Adrenal gland (tissue), 12 donors: ENCODE measurements around the gene STAB2. TPM values are rescaled to one million over a fixed set of nuclear protein-coding genes. Genes with fewer than 3 reads are reported as not detected.

Experiments used
- DNase-seq, 7 donors: peaks; one replicate each; pipeline ENCODE4 v3.0.0-alpha.2; 2019 to 2020
- H3K27ac ChIP-seq, 5 donors: fragments of 200-600 bp; sonication (generic) in 4 of 5; 1 replicate in 3 of 5; 2 replicates in 2 of 5; pipeline versions ENCODE4 v1.5.1 to v1.8.0; 2016 to 2020; ENCODE audit warnings: mild to moderate bottlenecking in 1 of 5
- H3K27me3 ChIP-seq: fragments of 200-600 bp; 2 replicates; pipeline ENCODE4 v1.8.0; 2021
- H3K36me3 ChIP-seq, 2 donors: fragments of 200-600 bp; replicated peaks in 1 of 2; 1 replicate in 1 of 2; 2 replicates in 1 of 2; pipeline versions ENCODE4 v1.5.1 to v1.8.0; 2018 to 2022
- H3K4me1 ChIP-seq, 2 donors: fragments of 200-600 bp; replicated peaks in 1 of 2; 1 replicate in 1 of 2; 2 replicates in 1 of 2; pipeline versions ENCODE4 v1.5.1 to v1.8.0; 2018 to 2021
- H3K4me3 ChIP-seq, 4 donors: fragments of 200-600 bp; sonication (generic) in 3 of 4; one replicate each; pipeline ENCODE4 v1.5.1; 2016 to 2018
- H3K9me3 ChIP-seq, 3 donors: fragments of 200-600 bp; sonication (generic) in 1 of 3; replicated peaks in 1 of 3; 1 replicate in 2 of 3; 2 replicates in 1 of 3; pipeline versions ENCODE4 v1.5.1 to v1.8.0; 2016 to 2021
- POLR2A ChIP-seq, 2 donors: fragments of 450-650 bp; IDR thresholded peaks; one replicate each; pipeline ENCODE4 v1.6.1; 2017; ENCODE audit warnings: antibody characterized with exemption in 2 of 2, mild to moderate bottlenecking in 2 of 2, moderate library complexity in 1 of 2
- WGBS, 4 donors: extraction: QIAGEN DNeasy Blood & Tissue Kit in 2 of 4; methylation state at CpG; one replicate each; pipeline versions ENCODE4 v1.1.5 to v1.1.7; 2013 to 2017; 5-methylcytosine and 5-hydroxymethylcytosine counted together
- intact Hi-C, 2 donors: fragments of 100-400 bp; cut with DNase I; formaldehyde crosslinking; loops; one replicate each; pipeline versions ENCODE4 v1.14.1 to v1.15.0; 2022 to 2023
- polyA plus RNA-seq, 3 donors: library from polyadenylated mRNA; stranded (reverse); fragments of 200-250 nt in 2 of 3; fragments of 350-450 nt in 1 of 3; fragmentation: Illumina TruSeq in 1 of 3; extraction: RNeasy Lipid Tissue Mini Kit (QIAGEN cat#74804) in 1 of 3; gene quantifications; one replicate each; pipeline ENCODE4 v1.2.3, GENCODE V29; 2013 to 2014
- total RNA-seq, 9 donors: library from RNA; depleted of rRNA in 4 of 9; stranded (reverse); fragments of >200 nt in 4 of 9; fragments of 120-200 nt in 1 of 9; fragmentation: NEBNext Ultra II Directional in 1 of 9; extraction: Animal tissue kit (Norgen Biotek cat#: 25700) in 1 of 9; gene quantifications; one replicate each; pipeline versions ENCODE4 v1.1.0 to v1.2.4, GENCODE V29; 2013 to 2023
- TF ChIP-seq, protein P1 (sequence below), 6 experiments: fragments of 450-650 bp in 4 of 6; fragments of 200-600 bp in 2 of 6; sonication (generic) in 1 of 6; IDR thresholded peaks; 1 replicate in 5 of 6; 2 replicates in 1 of 6; pipeline versions ENCODE4 v1.5.1 to v1.8.0; 2016 to 2021; ENCODE audit warnings: antibody characterized with exemption in 6 of 6, mild to moderate bottlenecking in 2 of 6, moderate library complexity in 1 of 6
- donor health status: healthy with polysubstance abuse.
- donor health status: Bipolar disorder and iron deficiency.
- donor health status: DM: yes; HTN: yes; CAD: no.
- donor health status: DM: no; HTN: no; CAD: no.
- donor health status: DM: no; HTN: no; CAD: no.
- donor health status: DM: yes; HTN: yes; CAD: no.

The STAB2 gene
- total and polyA plus RNA-seq, 12 donors = 0.02 to 2.1 (median 0.27) TPM; not detected in 1

DNA sequence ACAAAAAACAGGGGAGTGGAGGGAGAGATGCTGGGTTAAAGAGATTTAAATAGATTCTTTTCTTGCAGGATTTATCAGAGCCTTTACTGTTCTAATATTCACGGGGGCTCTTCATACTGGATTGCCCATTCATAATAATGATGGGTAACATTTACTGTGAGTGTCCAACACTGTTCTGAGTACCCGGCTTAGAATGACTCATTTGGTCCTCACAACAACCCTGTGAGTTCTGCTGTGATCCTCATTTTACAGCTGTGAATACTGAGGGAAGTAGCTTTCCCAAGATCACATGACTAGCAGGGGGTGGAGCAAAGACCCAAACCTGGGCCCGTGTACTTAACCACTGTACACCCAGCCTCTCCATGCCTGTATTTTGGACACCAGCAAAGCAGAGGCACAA lies 140.6 kb downstream of the STAB2 start:
- H3K27me3 ChIP-seq = no peaks in the 10 kb centered on the region
- 63 to 71% (median 68%) methylated on average over 3 of the region's 3 CpGs for WGBS, 4 donors
- H3K4me3 ChIP-seq = no peak overlapping the region
- no peaks in the 10 kb centered on the region for H3K4me1 ChIP-seq
- intact Hi-C loops = no loop called here
- no peak for DNase-seq
- TF ChIP-seq, protein P1, sequence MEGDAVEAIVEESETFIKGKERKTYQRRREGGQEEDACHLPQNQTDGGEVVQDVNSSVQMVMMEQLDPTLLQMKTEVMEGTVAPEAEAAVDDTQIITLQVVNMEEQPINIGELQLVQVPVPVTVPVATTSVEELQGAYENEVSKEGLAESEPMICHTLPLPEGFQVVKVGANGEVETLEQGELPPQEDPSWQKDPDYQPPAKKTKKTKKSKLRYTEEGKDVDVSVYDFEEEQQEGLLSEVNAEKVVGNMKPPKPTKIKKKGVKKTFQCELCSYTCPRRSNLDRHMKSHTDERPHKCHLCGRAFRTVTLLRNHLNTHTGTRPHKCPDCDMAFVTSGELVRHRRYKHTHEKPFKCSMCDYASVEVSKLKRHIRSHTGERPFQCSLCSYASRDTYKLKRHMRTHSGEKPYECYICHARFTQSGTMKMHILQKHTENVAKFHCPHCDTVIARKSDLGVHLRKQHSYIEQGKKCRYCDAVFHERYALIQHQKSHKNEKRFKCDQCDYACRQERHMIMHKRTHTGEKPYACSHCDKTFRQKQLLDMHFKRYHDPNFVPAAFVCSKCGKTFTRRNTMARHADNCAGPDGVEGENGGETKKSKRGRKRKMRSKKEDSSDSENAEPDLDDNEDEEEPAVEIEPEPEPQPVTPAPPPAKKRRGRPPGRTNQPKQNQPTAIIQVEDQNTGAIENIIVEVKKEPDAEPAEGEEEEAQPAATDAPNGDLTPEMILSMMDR (IDR thresholded peaks at IDR 0.05) = no peak
- TF ChIP-seq POLR2A (IDR thresholded peaks at IDR 0.05) = no peak
- H3K27ac ChIP-seq = no peak overlapping the region
- no peaks in the 10 kb centered on the region for H3K9me3 ChIP-seq
- no peaks in the 10 kb centered on the region for H3K36me3 ChIP-seq

DNA sequence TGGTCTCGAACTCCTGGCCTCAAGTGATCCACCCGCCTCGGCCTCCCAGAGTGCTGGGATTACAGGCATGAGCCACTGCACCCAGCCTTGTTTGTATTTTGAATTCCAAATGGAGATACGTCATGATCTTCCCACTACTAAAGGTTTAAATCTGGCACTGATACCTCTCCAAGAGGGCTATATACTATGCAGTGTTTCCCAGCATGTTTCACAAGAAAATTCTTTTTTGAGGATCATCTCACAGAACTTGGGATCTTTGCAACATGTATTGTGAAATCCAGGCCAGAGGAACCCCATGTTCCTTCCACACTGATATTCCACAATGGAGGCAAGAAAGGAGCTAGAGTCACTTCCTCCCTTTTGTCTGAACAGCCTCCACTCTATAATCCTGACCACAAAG lies 141.2 kb downstream of the STAB2 start:
- H3K4me1 ChIP-seq = no peaks in the 10 kb centered on the region
- TF ChIP-seq POLR2A (IDR thresholded peaks at IDR 0.05) = no peak
- TF ChIP-seq, protein P1 (IDR thresholded peaks at IDR 0.05) = no peak
- H3K27me3 ChIP-seq = no peaks in the 10 kb centered on the region
- no peaks in the 10 kb centered on the region for H3K36me3 ChIP-seq
- H3K4me3 ChIP-seq = no peak overlapping the region
- H3K9me3 ChIP-seq = no peaks in the 10 kb centered on the region
- H3K27ac ChIP-seq = no peak overlapping the region
- no peak for DNase-seq
- 81 to 92% (median 82%) methylated on average over 4 of the region's 4 CpGs for WGBS, 4 donors
- intact Hi-C loops = no loop called here

DNA sequence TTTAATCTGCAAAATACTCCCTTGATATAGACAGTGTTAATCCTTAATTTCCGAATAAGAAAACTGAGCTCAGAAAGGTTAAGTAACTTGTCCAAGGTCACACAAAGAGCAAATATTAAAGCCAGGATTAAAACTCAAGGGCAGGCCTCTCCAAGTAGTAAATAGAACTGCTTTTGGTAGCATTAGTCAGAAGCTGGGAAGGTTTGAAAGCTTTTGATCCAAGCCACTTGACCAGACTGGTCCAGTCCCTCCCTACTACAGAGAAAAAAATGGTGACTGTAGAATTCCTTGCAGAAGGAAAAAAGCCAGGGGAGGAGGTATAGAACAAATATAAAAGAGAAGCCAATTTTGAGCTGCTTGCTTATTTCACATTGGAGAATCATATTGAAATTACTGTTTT lies 142.4 kb downstream of the STAB2 start:
- Histone ChIP-seq H3K4me3 (no peak overlapping the region), H3K27ac (no peak overlapping the region), H3K27me3 (no peaks in the 10 kb centered on the region), H3K4me1 (no peaks in the 10 kb centered on the region), H3K9me3 (no peaks in the 10 kb centered on the region), H3K36me3 (no peaks in the 10 kb centered on the region)
- TF ChIP-seq, protein P1 (IDR thresholded peaks at IDR 0.05) = no peak
- TF ChIP-seq POLR2A (IDR thresholded peaks at IDR 0.05) = no peak
- intact Hi-C loops = no loop called here
- 29 to 50% (median 42%) methylated on average over 1 of the region's 1 CpG for WGBS, 4 donors
- no peak for DNase-seq

DNA sequence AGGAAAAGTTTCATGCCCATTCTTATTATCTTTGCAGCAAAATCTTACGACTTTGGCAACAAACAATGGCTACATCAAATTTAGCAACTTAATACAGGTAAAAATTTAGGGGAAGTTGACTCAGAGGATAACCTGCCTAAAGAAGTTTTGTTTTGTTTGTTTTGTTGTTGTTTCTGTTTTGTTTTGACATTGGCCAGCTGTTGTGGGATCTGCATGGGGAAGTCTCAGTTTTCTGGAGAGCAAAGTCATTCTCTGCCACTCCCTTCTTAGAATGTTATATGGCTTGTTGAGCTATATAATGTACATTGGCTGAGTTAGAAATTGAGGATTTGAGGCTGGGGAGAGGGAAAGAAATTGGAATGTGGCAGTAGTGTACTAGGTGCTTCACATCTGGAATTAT lies 144.5 kb downstream of the STAB2 start:
- Histone ChIP-seq H3K4me3 (no peak overlapping the region), H3K4me1 (no peaks in the 10 kb centered on the region), H3K27me3 (no peaks in the 10 kb centered on the region), H3K27ac (no peak overlapping the region), H3K36me3 (no peaks in the 10 kb centered on the region), H3K9me3 (no peaks in the 10 kb centered on the region)
- no peak for TF ChIP-seq POLR2A (IDR thresholded peaks at IDR 0.05)
- TF ChIP-seq, protein P1 (IDR thresholded peaks at IDR 0.05) = no peak
- 76 to 95% (median 89%) methylated on average over 1 of the region's 1 CpG for WGBS, 4 donors
- DNase-seq = no peak
- intact Hi-C loops = no loop called here
